NB4 (cell line): ENCODE measurements around the gene CELA2B.

Source experiments
- CTCF ChIP-seq: IDR thresholded peaks from one replicate; pipeline ENCODE4 v1.5.1; 2012; ENCODE audit warnings: low read depth, low read length
- POLR2A ChIP-seq: IDR thresholded peaks from 2 replicates; pipeline ENCODE4 v1.6.1; 2011; ENCODE audit warnings: mild to moderate bottlenecking; ENCODE audit not compliant: insufficient read length; ENCODE audit errors: extremely low read depth

- TF ChIP-seq CTCF: no peak
- no peak for TF ChIP-seq POLR2A
These were observed 18.3 kb upstream of the CELA2B start for GRCh38 chr1:15457585-15457984.
